Stimulated activated naive CD4-positive, alpha-beta T cell treated with Interleukin-2 at 50 U/mL for 16 hours (primary cell): ENCODE data around the gene RNF4.
A peak's percentile ranks its signal among the peaks of the same experiment; 100 is the strongest.

Source experiments
- DNase-seq: peaks from one replicate; lab custom pipeline; 2025; lab: John Stamatoyannopoulos, UW

Gene RNF4

GRCh38 chr4:2437475-2438215, 31.3 kb upstream of the RNF4 start:
- no peak for DNase-seq

- DNase-seq: no peak
Measured at GRCh38 chr4:2438822-2439718, 29.8 kb upstream of the RNF4 start.

- DNase-seq: peak; percentile 61
Measured at GRCh38 chr4:2441393-2442174, 27.3 kb upstream of the RNF4 start.

- no peak for DNase-seq
Measured at GRCh38 chr4:2442175-2442993, 26.5 kb upstream of the RNF4 start.

- no peak for DNase-seq
Measured at GRCh38 chr4:2443061-2443730, 25.7 kb upstream of the RNF4 start.

- DNase-seq: no peak
Measured at GRCh38 chr4:2443956-2444740, 24.8 kb upstream of the RNF4 start.

- no peak for DNase-seq
Measured at GRCh38 chr4:2445130-2445529, 23.8 kb upstream of the RNF4 start.

- no peak for DNase-seq
Measured at GRCh38 chr4:2445571-2445970, 23.3 kb upstream of the RNF4 start.

GRCh38 chr4:2446656-2447564, 22.0 kb upstream of the RNF4 start:
- DNase-seq: no peak

GRCh38 chr4:2448589-2448988, 20.3 kb upstream of the RNF4 start:
- no peak for DNase-seq

GRCh38 chr4:2449051-2449450, 19.9 kb upstream of the RNF4 start:
- DNase-seq: no peak

- DNase-seq: no peak
Measured at GRCh38 chr4:2449511-2450392, 19.2 kb upstream of the RNF4 start.

GRCh38 chr4:2450394-2451035, 18.4 kb upstream of the RNF4 start:
- DNase-seq: no peak

- no peak for DNase-seq
Measured at GRCh38 chr4:2451036-2451520, 17.8 kb upstream of the RNF4 start.

GRCh38 chr4:2451821-2452785, 16.8 kb upstream of the RNF4 start:
- no peak for DNase-seq
